ENCODE results near the gene MAN2A1. TPM values are rescaled to one million over a fixed set of nuclear protein-coding genes. Genes with fewer than 3 reads are reported as not detected.

MAN2A1 gene
- total RNA-seq (10 to 100 TPM; 48.4 to 84.8 (median 55.1) TPM), polyA plus RNA-seq (10 to 100 TPM in 2 of 3 donors, 1 to 10 TPM in 1; 9.5 to 10.6 (median 10.6) TPM)
- long read RNA-seq, donor 1, full-length matches to known transcripts: 5 of 5 reads
- long read RNA-seq, donor 1, partial matches to known transcripts: 0 of 5 reads
- long read RNA-seq, donor 1, other reads (novel, unspliced or antisense): 0 of 5 reads
- long read RNA-seq, donor 2: 0 reads

GRCh38 chr5:109689740-109690241, at the start of gene MAN2A1:
TSS of gene MAN2A1 (plus strand) at chr5:109689927. CDS start at chr5:109690418, 491 bp downstream.
- H3K4me1 ChIP-seq: peaks cover 25 to 49% (median 41%) of the 10 kb centered on the region in 6 donors
- TF ChIP-seq POLR2AphosphoS5 (IDR thresholded peaks at IDR 0.05) (peak; percentile 78 to 90 (median 88)), CTCF (IDR thresholded peaks at IDR 0.05 in 8 of 11, conservative IDR thresholded peaks at IDR 0.05 in 3 of 11) (peak in 2 of 11 experiments; percentile 3 to 11), POLR2A (IDR thresholded peaks at IDR 0.05) (peak in 1 of 3 donors; percentile 71)
- DNase-seq: no peak
- peak within 1 kb of the TSS; percentile 93 to 99 (median 98) for H3K27ac ChIP-seq
- H3K9me3 ChIP-seq: peaks cover 0 to 13% (median 8%) of the 10 kb centered on the region in 8 donors
- peak within 1 kb of the TSS; percentile 73 to 97 (median 86) for H3K4me3 ChIP-seq
- H3K36me3 ChIP-seq: no peaks in the 10 kb centered on the region
- H3K27me3 ChIP-seq (replicated peaks in 1 of 7): no peaks in the 10 kb centered on the region
- 0 to 2% (median 1%) methylated on average over 9 to 58 of the region's 58 CpGs for WGBS, 5 donors
- intact Hi-C loops (cut with DNase I; ENCODE audit: low total_unique reads): loop anchor here (10.0 kb wide), 1 partner anchor 275 kb away; no protein-coding TSS in a partner anchor

GRCh38 chr5:109640976-109641375, 48.8 kb upstream of the MAN2A1 start:
- Histone ChIP-seq H3K27ac (no peak overlapping the region), H3K4me1 (no peaks in the 10 kb centered on the region), H3K27me3 (replicated peaks in 1 of 7) (no peaks in the 10 kb centered on the region), H3K9me3 (no peaks in the 10 kb centered on the region), H3K4me3 (no peak overlapping the region), H3K36me3 (no peaks in the 10 kb centered on the region)
- DNase-seq: no peak
- 86 to 93% (median 86%) methylated on average over 4 of the region's 4 CpGs for WGBS, 5 donors
- intact Hi-C loops (cut with DNase I; ENCODE audit: low total_unique reads): no loop called here
- TF ChIP-seq CTCF (IDR thresholded peaks at IDR 0.05 in 8 of 11, conservative IDR thresholded peaks at IDR 0.05 in 3 of 11) (no peak), POLR2A (IDR thresholded peaks at IDR 0.05) (no peak), POLR2AphosphoS5 (IDR thresholded peaks at IDR 0.05) (no peak)

- no peaks in the 10 kb centered on the region for H3K4me1 ChIP-seq
- TF ChIP-seq POLR2AphosphoS5 (IDR thresholded peaks at IDR 0.05) (no peak), POLR2A (IDR thresholded peaks at IDR 0.05) (no peak)
- 85 to 92% (median 89%) methylated on average over 4 of the region's 4 CpGs for WGBS, 5 donors
Measured at GRCh38 chr5:109643791-109644350, 45.9 kb upstream of the MAN2A1 start.

GRCh38 chr5:109644829-109645228, 44.9 kb upstream of the MAN2A1 start:
- no peaks in the 10 kb centered on the region for H3K36me3 ChIP-seq
- H3K27me3 ChIP-seq (replicated peaks in 1 of 7): no peaks in the 10 kb centered on the region
- H3K4me3 ChIP-seq: no peak overlapping the region
- 79 to 89% (median 87%) methylated on average over 7 of the region's 7 CpGs for WGBS, 5 donors
- H3K4me1 ChIP-seq: no peaks in the 10 kb centered on the region
- no peak for DNase-seq
- H3K9me3 ChIP-seq: no peaks in the 10 kb centered on the region
- TF ChIP-seq POLR2A (IDR thresholded peaks at IDR 0.05): no peak
- TF ChIP-seq POLR2AphosphoS5 (IDR thresholded peaks at IDR 0.05): no peak
- no peak for TF ChIP-seq CTCF (IDR thresholded peaks at IDR 0.05 in 8 of 11, conservative IDR thresholded peaks at IDR 0.05 in 3 of 11)
- no peak overlapping the region for H3K27ac ChIP-seq
- intact Hi-C loops (cut with DNase I; ENCODE audit: low total_unique reads): no loop called here

More at GRCh38 chr5:109643791-109644350, 45.9 kb upstream of the MAN2A1 start:
- no peak for DNase-seq
- Histone ChIP-seq H3K27me3 (replicated peaks in 1 of 7) (no peaks in the 10 kb centered on the region), H3K9me3 (no peaks in the 10 kb centered on the region), H3K36me3 (no peaks in the 10 kb centered on the region), H3K4me3 (no peak overlapping the region), H3K27ac (no peak overlapping the region)
- intact Hi-C loops (cut with DNase I; ENCODE audit: low total_unique reads): no loop called here

All from spleen (tissue), 13 donors.